ENCODE measurements around the gene GPAM.

DNA sequence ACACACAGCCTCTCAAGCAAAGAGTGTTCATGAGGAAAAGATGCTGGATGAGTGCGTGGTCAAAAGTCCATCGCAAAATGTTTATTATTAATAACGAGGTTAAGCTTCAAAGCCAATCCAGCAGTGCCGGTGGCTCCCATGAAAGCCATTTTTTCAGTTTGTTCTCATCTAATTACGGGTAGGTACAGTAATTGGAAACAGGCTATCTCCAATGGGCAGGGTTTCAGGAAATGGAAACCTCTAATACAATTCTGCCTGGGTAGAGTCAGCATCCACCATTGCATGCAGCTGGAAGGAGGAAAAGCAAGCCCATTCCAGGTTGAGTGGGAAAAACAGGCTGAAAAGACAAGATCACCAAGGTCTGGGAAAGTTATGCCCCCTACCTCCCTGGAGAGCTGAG, 57.4 kb downstream of the GPAM start:
- TF ChIP-seq, protein P1, sequence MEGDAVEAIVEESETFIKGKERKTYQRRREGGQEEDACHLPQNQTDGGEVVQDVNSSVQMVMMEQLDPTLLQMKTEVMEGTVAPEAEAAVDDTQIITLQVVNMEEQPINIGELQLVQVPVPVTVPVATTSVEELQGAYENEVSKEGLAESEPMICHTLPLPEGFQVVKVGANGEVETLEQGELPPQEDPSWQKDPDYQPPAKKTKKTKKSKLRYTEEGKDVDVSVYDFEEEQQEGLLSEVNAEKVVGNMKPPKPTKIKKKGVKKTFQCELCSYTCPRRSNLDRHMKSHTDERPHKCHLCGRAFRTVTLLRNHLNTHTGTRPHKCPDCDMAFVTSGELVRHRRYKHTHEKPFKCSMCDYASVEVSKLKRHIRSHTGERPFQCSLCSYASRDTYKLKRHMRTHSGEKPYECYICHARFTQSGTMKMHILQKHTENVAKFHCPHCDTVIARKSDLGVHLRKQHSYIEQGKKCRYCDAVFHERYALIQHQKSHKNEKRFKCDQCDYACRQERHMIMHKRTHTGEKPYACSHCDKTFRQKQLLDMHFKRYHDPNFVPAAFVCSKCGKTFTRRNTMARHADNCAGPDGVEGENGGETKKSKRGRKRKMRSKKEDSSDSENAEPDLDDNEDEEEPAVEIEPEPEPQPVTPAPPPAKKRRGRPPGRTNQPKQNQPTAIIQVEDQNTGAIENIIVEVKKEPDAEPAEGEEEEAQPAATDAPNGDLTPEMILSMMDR (IDR thresholded peaks at IDR 0.05; ENCODE audit: control extremely low read depth in 1 of 3, insufficient read depth in 1 of 3, low read depth in 1 of 3, low read length in 3 of 3) = no peak
- TF ChIP-seq POLR2A (IDR thresholded peaks at IDR 0.05; ENCODE audit: control extremely low read depth in 1 of 2, low read depth in 2 of 2, low read length in 2 of 2) = no peak
- TF ChIP-seq SAP30 (IDR thresholded peaks at IDR 0.05; ENCODE audit: insufficient read depth, insufficient replicate concordance, low read length) = no peak
- TF ChIP-seq NRF1 (IDR thresholded peaks at IDR 0.05; ENCODE audit: low read depth, low read length) = no peak
- no peak for TF ChIP-seq ZNF274 (IDR thresholded peaks at IDR 0.05; ENCODE audit: borderline replicate concordance, extremely low read depth, low read length)
- TF ChIP-seq EZH2 (IDR thresholded peaks at IDR 0.05; ENCODE audit: low read depth, low read length, severe bottlenecking) = no peak
- no peak for TF ChIP-seq SP1 (IDR thresholded peaks at IDR 0.05; ENCODE audit: low read depth, low read length)

Data from H1 (cell line).